Smooth muscle cell (in vitro differentiated cells): ENCODE results near the gene CTSH. TPM values are rescaled to one million over a fixed set of nuclear protein-coding genes. Genes with fewer than 3 reads are reported as not detected.

Experiments
- DNase-seq: peaks from one replicate; lab custom pipeline; 2025; ENCODE audit not compliant: unreplicated experiment; lab: John Stamatoyannopoulos, UW
- H2AFZ ChIP-seq: fragments of 200-600 bp; sonication (generic); 2 replicates; pipeline ENCODE4 v1.6.0; 2016; ENCODE audit warnings: antibody characterized with exemption, low read depth, mild to moderate bottlenecking
- H3F3A ChIP-seq: fragments of 200-600 bp; sonication (generic); 2 replicates; pipeline ENCODE4 v1.6.0; 2017; ENCODE audit warnings: antibody characterized with exemption, low read depth
- H3K27ac ChIP-seq: fragments of 200-600 bp; sonication (generic); 2 replicates; pipeline ENCODE4 v1.5.1; 2016; ENCODE audit warnings: low read depth, mild to moderate bottlenecking
- H3K27me3 ChIP-seq: fragments of 200-600 bp; sonication (generic); 2 replicates; pipeline ENCODE4 v1.6.1; 2016; ENCODE audit warnings: low read depth, mild to moderate bottlenecking
- H3K36me3 ChIP-seq: fragments of 200-600 bp; sonication (generic); 2 replicates; pipeline ENCODE4 v1.5.1; 2016; ENCODE audit warnings: low read depth
- H3K4me1 ChIP-seq: fragments of 200-600 bp; sonication (generic); 2 replicates; pipeline ENCODE4 v1.5.1; 2016; ENCODE audit warnings: low read depth
- H3K4me2 ChIP-seq: fragments of 200-600 bp; sonication (generic); 2 replicates; pipeline ENCODE4 v1.6.0; 2016; ENCODE audit warnings: mild to moderate bottlenecking
- H3K4me3 ChIP-seq: fragments of 200-600 bp; sonication (generic); 2 replicates; pipeline ENCODE4 v1.5.1; 2016; ENCODE audit warnings: mild to moderate bottlenecking
- H3K79me2 ChIP-seq: fragments of 200-600 bp; sonication (generic); 2 replicates; pipeline ENCODE4 v1.6.0; 2016; ENCODE audit warnings: low read depth, mild to moderate bottlenecking
- H3K9ac ChIP-seq: fragments of 200-600 bp; sonication (generic); 2 replicates; pipeline ENCODE4 v1.6.0; 2016; ENCODE audit warnings: low read depth
- H3K9me3 ChIP-seq: fragments of 200-600 bp; sonication (generic); replicated peaks from 2 replicates; pipeline ENCODE4 v1.5.1; 2016; ENCODE audit warnings: low read depth
- H4K20me1 ChIP-seq: fragments of 200-600 bp; sonication (generic); 2 replicates; pipeline ENCODE4 v1.6.0; 2016; ENCODE audit warnings: low read depth
- WGBS: methylation state at CpG from one replicate; pipeline ENCODE4 v1.1.7; 2016; ENCODE audit warnings: low lambda C conversion rate; 5-methylcytosine and 5-hydroxymethylcytosine counted together
- polyA plus RNA-seq: library from polyadenylated mRNA; unstranded; fragments of >200 nt; fragmentation: Nextera tagmentation; extraction: Ambion mirVana; gene quantifications from 2 replicates; pipeline ENCODE4 v1.2.1, GENCODE V29; 2016
- total RNA-seq: library from RNA; depleted of rRNA; stranded (reverse); fragments of >200 nt; gene quantifications from 2 replicates; pipeline ENCODE4 v1.2.3, GENCODE V29; 2014
- TF ChIP-seq, protein P1 (sequence below): fragments of 200-600 bp; sonication (generic); IDR thresholded peaks from 2 replicates; pipeline ENCODE4 v1.5.1; 2017; ENCODE audit warnings: borderline replicate concordance, mild to moderate bottlenecking, antibody characterized with exemption; ENCODE audit not compliant: insufficient read depth, poor library complexity, severe bottlenecking

Gene CTSH
- total and polyA plus RNA-seq, 2 experiments from 2014 or later: 23.4 to 38.5 TPM

DNA sequence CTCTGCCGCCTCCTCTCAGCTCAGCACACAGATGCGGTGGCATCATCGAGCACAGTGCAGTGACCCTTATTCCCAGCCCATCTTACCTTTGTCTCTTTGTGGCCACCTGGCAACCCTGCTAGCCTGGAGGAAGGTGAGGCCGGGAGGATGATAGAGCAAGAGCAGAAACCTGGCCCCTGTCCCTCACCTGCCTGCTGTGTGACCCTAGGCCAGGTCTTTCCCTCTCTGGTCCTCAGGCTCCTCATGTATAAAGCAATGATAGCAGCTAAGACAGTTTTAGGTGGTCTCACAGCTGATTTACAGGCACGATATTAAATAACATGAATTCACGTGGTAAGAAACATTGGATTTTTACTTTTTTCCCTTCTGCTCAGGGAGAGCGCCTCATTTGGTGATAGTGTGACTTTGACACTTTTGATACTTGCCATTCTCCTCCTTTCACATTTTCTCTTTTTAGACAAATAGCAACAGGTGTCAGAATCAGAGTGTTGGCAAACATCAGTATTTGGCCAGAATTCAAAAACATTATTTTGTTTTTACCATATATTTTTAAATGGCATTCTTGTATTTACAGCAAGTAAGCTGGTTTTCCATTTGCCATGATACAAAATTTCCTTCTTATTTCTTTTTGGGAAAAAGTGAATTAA lies 29.5 kb upstream of the CTSH start:
- H3K4me2 ChIP-seq: no peak overlapping the region
- no peaks in the 10 kb centered on the region for H4K20me1 ChIP-seq
- no peak overlapping the region for H3K9ac ChIP-seq
- no peak overlapping the region for H3K27ac ChIP-seq
- 92% methylated on average over 7 of the region's 7 CpGs for WGBS
- no peaks in the 10 kb centered on the region for H3F3A ChIP-seq
- H3K4me1 ChIP-seq: no peaks in the 10 kb centered on the region
- no peaks in the 10 kb centered on the region for H3K27me3 ChIP-seq
- H3K9me3 ChIP-seq: no peaks in the 10 kb centered on the region
- TF ChIP-seq, protein P1, sequence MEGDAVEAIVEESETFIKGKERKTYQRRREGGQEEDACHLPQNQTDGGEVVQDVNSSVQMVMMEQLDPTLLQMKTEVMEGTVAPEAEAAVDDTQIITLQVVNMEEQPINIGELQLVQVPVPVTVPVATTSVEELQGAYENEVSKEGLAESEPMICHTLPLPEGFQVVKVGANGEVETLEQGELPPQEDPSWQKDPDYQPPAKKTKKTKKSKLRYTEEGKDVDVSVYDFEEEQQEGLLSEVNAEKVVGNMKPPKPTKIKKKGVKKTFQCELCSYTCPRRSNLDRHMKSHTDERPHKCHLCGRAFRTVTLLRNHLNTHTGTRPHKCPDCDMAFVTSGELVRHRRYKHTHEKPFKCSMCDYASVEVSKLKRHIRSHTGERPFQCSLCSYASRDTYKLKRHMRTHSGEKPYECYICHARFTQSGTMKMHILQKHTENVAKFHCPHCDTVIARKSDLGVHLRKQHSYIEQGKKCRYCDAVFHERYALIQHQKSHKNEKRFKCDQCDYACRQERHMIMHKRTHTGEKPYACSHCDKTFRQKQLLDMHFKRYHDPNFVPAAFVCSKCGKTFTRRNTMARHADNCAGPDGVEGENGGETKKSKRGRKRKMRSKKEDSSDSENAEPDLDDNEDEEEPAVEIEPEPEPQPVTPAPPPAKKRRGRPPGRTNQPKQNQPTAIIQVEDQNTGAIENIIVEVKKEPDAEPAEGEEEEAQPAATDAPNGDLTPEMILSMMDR: no peak
- H3K4me3 ChIP-seq: no peak overlapping the region
- no peak for DNase-seq
- H3K36me3 ChIP-seq: no peaks in the 10 kb centered on the region
- H2AFZ ChIP-seq: no peak overlapping the region
- H3K79me2 ChIP-seq: no peaks in the 10 kb centered on the region

- no peaks in the 10 kb centered on the region for H4K20me1 ChIP-seq
- DNase-seq: no peak
- no peak overlapping the region for H3K4me3 ChIP-seq
- no peak overlapping the region for H3K9ac ChIP-seq
- WGBS: 87% methylated on average over 5 of the region's 5 CpGs
- no peak overlapping the region for H3K4me2 ChIP-seq
- H3K9me3 ChIP-seq: no peaks in the 10 kb centered on the region
- TF ChIP-seq, protein P1: no peak
- H3K27me3 ChIP-seq: no peaks in the 10 kb centered on the region
- H2AFZ ChIP-seq: no peak overlapping the region
- no peaks in the 10 kb centered on the region for H3K4me1 ChIP-seq
- H3K27ac ChIP-seq: no peak overlapping the region
- no peaks in the 10 kb centered on the region for H3K36me3 ChIP-seq
- H3K79me2 ChIP-seq: no peaks in the 10 kb centered on the region
- H3F3A ChIP-seq: no peaks in the 10 kb centered on the region
These were observed 25.0 kb upstream of the CTSH start for GRCh38 chr15:78969687-78970349.

DNA sequence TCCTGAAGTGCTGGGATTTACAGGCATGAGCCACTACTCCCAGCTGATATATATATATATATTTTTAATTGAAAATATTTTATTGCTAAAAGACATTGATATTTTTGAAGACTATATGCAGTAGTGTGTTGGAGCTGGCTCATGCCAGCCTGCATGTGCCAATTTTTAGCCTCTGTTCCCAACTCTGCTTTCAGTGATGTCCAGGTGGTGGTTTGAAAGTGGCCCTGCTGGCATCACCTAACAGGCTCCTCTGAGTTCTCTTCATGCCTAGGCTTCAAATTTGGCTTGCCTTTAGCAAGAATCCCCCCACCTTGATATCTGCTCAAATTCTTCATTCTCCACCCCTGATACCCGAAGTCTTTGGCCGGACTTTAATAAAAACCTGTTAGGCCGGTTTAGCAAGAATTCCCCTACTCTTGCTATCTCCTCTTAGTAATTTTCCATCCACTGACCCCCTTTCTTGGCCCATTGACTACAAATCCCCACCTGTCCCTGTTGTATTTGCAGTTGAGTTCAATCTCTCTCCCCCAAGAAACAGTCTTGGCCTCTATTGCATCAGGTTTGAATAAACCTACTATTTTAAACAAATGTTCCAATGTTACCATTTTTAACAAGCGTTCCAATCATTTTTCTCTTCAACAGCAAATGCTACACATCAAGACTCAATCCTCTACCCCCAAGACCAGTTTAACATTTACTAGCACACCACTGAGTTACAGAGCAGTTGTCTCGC lies 23.9 kb upstream of the CTSH start:
- H3K79me2 ChIP-seq: no peaks in the 10 kb centered on the region
- no peaks in the 10 kb centered on the region for H3K9me3 ChIP-seq
- H3K36me3 ChIP-seq: no peaks in the 10 kb centered on the region
- no peaks in the 10 kb centered on the region for H4K20me1 ChIP-seq
- H3K4me2 ChIP-seq: no peak overlapping the region
- no peak for DNase-seq
- no peak overlapping the region for H3K4me3 ChIP-seq
- H3K27me3 ChIP-seq: no peaks in the 10 kb centered on the region
- H3F3A ChIP-seq: no peaks in the 10 kb centered on the region
- no peak overlapping the region for H3K27ac ChIP-seq
- 73% methylated on average over 5 of the region's 5 CpGs for WGBS
- TF ChIP-seq, protein P1: no peak
- no peak overlapping the region for H3K9ac ChIP-seq
- H3K4me1 ChIP-seq: no peaks in the 10 kb centered on the region
- H2AFZ ChIP-seq: no peak overlapping the region
